Measurements from ENCODE around the gene OMD. TPM values are rescaled to one million over a fixed set of nuclear protein-coding genes. Genes with fewer than 3 reads are reported as not detected.

The OMD gene
- total RNA-seq, 1 experiment from 2014 or later, result 0.14 TPM

DNA sequence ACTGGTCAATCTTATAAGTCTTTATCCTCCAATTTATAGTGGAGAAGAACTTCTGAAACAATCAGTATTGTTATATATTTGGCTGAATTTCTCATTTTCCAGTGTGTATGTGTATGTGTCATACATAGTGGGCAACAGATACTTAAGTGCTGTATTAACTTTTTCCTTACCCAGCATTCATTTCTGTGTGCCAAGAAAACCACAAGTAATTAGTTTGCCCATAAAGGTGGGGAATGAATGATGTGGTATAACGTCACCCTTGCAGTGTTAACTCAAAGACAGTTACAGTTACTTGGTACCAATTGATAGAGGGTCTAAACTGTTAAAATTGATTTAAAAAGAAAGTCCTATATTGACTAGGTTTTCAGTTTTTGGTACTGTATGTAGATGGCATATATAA, 21.9 kb downstream of the OMD start:
- H3K4me3 Mint-ChIP-seq (ENCODE audit: low read depth, unreplicated experiment), result no peak overlapping the region

DNA sequence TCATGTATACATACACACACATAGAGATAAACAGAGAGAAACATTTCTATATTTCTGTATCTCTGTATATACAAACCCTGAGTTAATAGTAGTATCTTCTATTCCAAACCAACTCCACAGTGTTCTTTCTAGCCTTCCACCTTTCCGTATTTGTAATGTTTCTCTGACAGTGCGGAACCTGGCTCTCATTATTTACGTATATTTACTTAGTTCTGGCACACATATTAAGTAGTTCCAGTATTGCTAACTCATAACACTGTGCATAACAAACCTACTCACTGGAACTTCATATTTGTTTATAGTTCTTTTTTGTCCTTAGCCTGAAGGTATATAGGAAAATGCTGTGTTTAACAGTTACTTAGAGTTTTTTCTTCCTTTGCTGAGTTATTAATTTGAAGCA, 26.4 kb downstream of the OMD start:
- no peaks in the 10 kb centered on the region for H3K4me1 Mint-ChIP-seq (ENCODE audit: low read depth, unreplicated experiment)
- no peaks in the 10 kb centered on the region for H3K27me3 Mint-ChIP-seq (ENCODE audit: unreplicated experiment)
- TF ChIP-seq, protein P1, sequence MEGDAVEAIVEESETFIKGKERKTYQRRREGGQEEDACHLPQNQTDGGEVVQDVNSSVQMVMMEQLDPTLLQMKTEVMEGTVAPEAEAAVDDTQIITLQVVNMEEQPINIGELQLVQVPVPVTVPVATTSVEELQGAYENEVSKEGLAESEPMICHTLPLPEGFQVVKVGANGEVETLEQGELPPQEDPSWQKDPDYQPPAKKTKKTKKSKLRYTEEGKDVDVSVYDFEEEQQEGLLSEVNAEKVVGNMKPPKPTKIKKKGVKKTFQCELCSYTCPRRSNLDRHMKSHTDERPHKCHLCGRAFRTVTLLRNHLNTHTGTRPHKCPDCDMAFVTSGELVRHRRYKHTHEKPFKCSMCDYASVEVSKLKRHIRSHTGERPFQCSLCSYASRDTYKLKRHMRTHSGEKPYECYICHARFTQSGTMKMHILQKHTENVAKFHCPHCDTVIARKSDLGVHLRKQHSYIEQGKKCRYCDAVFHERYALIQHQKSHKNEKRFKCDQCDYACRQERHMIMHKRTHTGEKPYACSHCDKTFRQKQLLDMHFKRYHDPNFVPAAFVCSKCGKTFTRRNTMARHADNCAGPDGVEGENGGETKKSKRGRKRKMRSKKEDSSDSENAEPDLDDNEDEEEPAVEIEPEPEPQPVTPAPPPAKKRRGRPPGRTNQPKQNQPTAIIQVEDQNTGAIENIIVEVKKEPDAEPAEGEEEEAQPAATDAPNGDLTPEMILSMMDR (IDR thresholded peaks at IDR 0.05; ENCODE audit: unreplicated experiment), result no peak
- CTCF ChIA-PET, result no interaction called here
- peaks cover 2% of the 10 kb centered on the region for H3K9me3 Mint-ChIP-seq (ENCODE audit: low read depth, unreplicated experiment)
- DNase-seq, result no peak
- no peak overlapping the region for H3K4me3 Mint-ChIP-seq (ENCODE audit: low read depth, unreplicated experiment)
- no peaks in the 10 kb centered on the region for H3K36me3 Mint-ChIP-seq (ENCODE audit: insufficient read depth, unreplicated experiment)
- intact Hi-C loops (cut with micrococcal nuclease; ENCODE audit: unreplicated experiment), result no loop called here
- H3K27ac Mint-ChIP-seq (ENCODE audit: unreplicated experiment), result no peak overlapping the region
- BruUV-seq (replicated peaks), result no TSS peak

More for the DNA sequence above, 21.9 kb downstream of the OMD start:
- no peak for DNase-seq
- Mint-ChIP-seq H3K36me3 (ENCODE audit: insufficient read depth, unreplicated experiment) (no peaks in the 10 kb centered on the region), H3K4me1 (ENCODE audit: low read depth, unreplicated experiment) (no peaks in the 10 kb centered on the region), H3K27ac (ENCODE audit: unreplicated experiment) (no peak overlapping the region), H3K27me3 (ENCODE audit: unreplicated experiment) (no peaks in the 10 kb centered on the region), H3K9me3 (ENCODE audit: low read depth, unreplicated experiment) (peaks cover 2% of the 10 kb centered on the region)
- no TSS peak for BruUV-seq (replicated peaks)
- CTCF ChIA-PET, result interaction anchor here (0.6 kb wide), 1 partner anchor 32 kb away, joined by 4 read pairs; no protein-coding TSS in a partner anchor
- intact Hi-C loops (cut with micrococcal nuclease; ENCODE audit: unreplicated experiment), result no loop called here
- TF ChIP-seq, protein P1 (IDR thresholded peaks at IDR 0.05; ENCODE audit: unreplicated experiment), result no peak

DNA sequence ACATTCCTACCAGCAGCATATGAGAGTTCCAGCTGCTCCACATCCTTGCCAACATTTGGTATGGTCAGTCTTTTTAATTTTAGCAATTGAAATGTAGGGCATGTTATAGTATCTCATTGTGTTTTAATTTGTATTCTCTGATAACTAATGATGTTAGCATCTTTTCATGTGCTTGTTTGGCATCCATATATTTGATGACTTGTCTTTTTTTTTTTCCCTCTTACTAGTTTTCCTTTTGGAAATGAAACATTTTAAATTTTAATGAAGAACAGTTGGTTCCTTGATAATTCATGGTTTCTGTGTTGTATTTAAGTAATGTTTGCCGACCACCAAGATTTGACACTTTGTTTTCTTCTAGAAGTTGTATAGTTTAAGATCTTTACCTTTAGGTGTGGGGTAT, 28.7 kb downstream of the OMD start:
- no peak overlapping the region for H3K4me3 Mint-ChIP-seq (ENCODE audit: low read depth, unreplicated experiment)
- H3K36me3 Mint-ChIP-seq (ENCODE audit: insufficient read depth, unreplicated experiment), result no peaks in the 10 kb centered on the region
- no peak for DNase-seq
- intact Hi-C loops (cut with micrococcal nuclease; ENCODE audit: unreplicated experiment), result no loop called here
- TF ChIP-seq, protein P1 (IDR thresholded peaks at IDR 0.05; ENCODE audit: unreplicated experiment), result no peak
- H3K27ac Mint-ChIP-seq (ENCODE audit: unreplicated experiment), result no peak overlapping the region
- BruUV-seq (replicated peaks), result no TSS peak
- CTCF ChIA-PET, result no interaction called here
- no peaks in the 10 kb centered on the region for H3K27me3 Mint-ChIP-seq (ENCODE audit: unreplicated experiment)
- H3K9me3 Mint-ChIP-seq (ENCODE audit: low read depth, unreplicated experiment), result peaks cover 2% of the 10 kb centered on the region
- H3K4me1 Mint-ChIP-seq (ENCODE audit: low read depth, unreplicated experiment), result no peaks in the 10 kb centered on the region

DNA sequence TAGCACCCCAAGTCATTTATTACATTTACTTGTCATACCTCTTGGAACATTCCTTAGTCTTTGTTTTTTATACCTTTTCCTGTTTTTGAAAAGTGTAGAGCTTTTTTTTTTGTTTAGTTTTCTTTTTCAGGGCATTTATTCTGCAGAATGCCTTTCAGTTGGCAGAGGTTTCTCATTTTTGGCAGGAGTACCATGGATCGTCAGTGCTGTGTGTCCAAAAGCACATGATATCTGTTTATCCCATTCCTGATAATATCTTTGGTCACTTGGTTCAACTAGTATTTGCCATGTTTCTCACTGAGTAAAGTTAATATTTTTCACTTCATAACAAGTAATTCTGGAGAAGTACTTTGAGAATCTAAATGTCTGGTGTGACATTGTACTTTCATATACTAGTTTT, 30.6 kb downstream of the OMD start:
- TF ChIP-seq, protein P1 (IDR thresholded peaks at IDR 0.05; ENCODE audit: unreplicated experiment), result no peak
- Mint-ChIP-seq H3K36me3 (ENCODE audit: insufficient read depth, unreplicated experiment) (no peaks in the 10 kb centered on the region), H3K9me3 (ENCODE audit: low read depth, unreplicated experiment) (peaks cover 2% of the 10 kb centered on the region), H3K4me3 (ENCODE audit: low read depth, unreplicated experiment) (no peak overlapping the region), H3K27ac (ENCODE audit: unreplicated experiment) (no peak overlapping the region), H3K27me3 (ENCODE audit: unreplicated experiment) (no peaks in the 10 kb centered on the region), H3K4me1 (ENCODE audit: low read depth, unreplicated experiment) (no peaks in the 10 kb centered on the region)
- no peak for DNase-seq
- intact Hi-C loops (cut with micrococcal nuclease; ENCODE audit: unreplicated experiment), result no loop called here
- CTCF ChIA-PET, result interaction anchor here (0.5 kb wide), 1 partner anchor 263 kb away, joined by 6 read pairs; no protein-coding TSS in a partner anchor
- BruUV-seq (replicated peaks), result no TSS peak

Measured in Calu3 (cell line).